ENCODE data around the gene USP9X.
A peak's percentile ranks its signal among the peaks of the same experiment; 100 is the strongest.
"Not testable (repeated sequence)": the region's sequence is repeated elsewhere in the genome, so short reads cannot be mapped to it uniquely, and the experiment has no call there.

USP9X gene

GRCh38 chrX:41192880-41193279 is 107.6 kb downstream of the USP9X start:
- no peak for DNase-seq

GRCh38 chrX:41198410-41198809 is 113.2 kb downstream of the USP9X start:
- no peak for DNase-seq

GRCh38 chrX:41200785-41201184 is 115.5 kb downstream of the USP9X start:
- DNase-seq, result no peak

- DNase-seq, result no peak
Measured at GRCh38 chrX:41209853-41210252, 124.6 kb downstream of the USP9X start.

GRCh38 chrX:41224605-41225004 is 139.4 kb downstream of the USP9X start:
- no peak for DNase-seq

GRCh38 chrX:41233988-41234387 is 148.7 kb downstream of the USP9X start:
- no peak for DNase-seq

GRCh38 chrX:41234471-41234870 is 149.2 kb downstream of the USP9X start:
- DNase-seq, result not testable (repeated sequence)

GRCh38 chrX:41234962-41235361 is 149.7 kb downstream of the USP9X start:
- DNase-seq, result no peak

- DNase-seq, result no peak
Measured at GRCh38 chrX:41236629-41237028, 151.4 kb downstream of the USP9X start.

GRCh38 chrX:41240509-41240908 is 155.3 kb downstream of the USP9X start:
- no peak for DNase-seq

- DNase-seq, result no peak
Measured at GRCh38 chrX:41241962-41242361, 156.7 kb downstream of the USP9X start.

- DNase-seq, result no peak
Measured at GRCh38 chrX:41245641-41246040, 160.4 kb downstream of the USP9X start.

GRCh38 chrX:41250867-41251266 is 165.6 kb downstream of the USP9X start:
- DNase-seq, result no peak

- no peak for DNase-seq
Measured at GRCh38 chrX:41257801-41258200, 172.6 kb downstream of the USP9X start.

- no peak for DNase-seq
Measured at GRCh38 chrX:41258226-41258625, 173.0 kb downstream of the USP9X start.

- DNase-seq, result no peak
Measured at GRCh38 chrX:41258871-41259270, 173.6 kb downstream of the USP9X start.

- DNase-seq, result no peak
Measured at GRCh38 chrX:41259516-41259915, 174.3 kb downstream of the USP9X start.

- DNase-seq, result no peak
Measured at GRCh38 chrX:41265615-41266014, 180.4 kb downstream of the USP9X start.

- no peak for DNase-seq
Measured at GRCh38 chrX:41273638-41274037, 188.4 kb downstream of the USP9X start.

- peak; percentile 80 for DNase-seq
Measured at GRCh38 chrX:41275661-41276609, 190.7 kb downstream of the USP9X start.

GRCh38 chrX:41276661-41277506 is 191.6 kb downstream of the USP9X start:
- DNase-seq, result peak; percentile 46

- not testable (repeated sequence) for DNase-seq
Measured at GRCh38 chrX:41282307-41282706, 197.1 kb downstream of the USP9X start.

GRCh38 chrX:41285928-41286327 is 200.7 kb downstream of the USP9X start:
- not testable (repeated sequence) for DNase-seq
